ENCODE measurements around the gene DYNC1LI2.

DYNC1LI2 gene

GRCh38 chr16:66740010-66740409 is 11.4 kb downstream of the DYNC1LI2 start:
- peak; percentile 54 for DNase-seq (ENCODE audit: low spot score)

- no peak for DNase-seq (ENCODE audit: low spot score)
Observed at GRCh38 chr16:66735891-66736290, 15.5 kb downstream of the DYNC1LI2 start.

- DNase-seq (ENCODE audit: low spot score) = no peak
Observed at GRCh38 chr16:66731101-66731500, 20.3 kb downstream of the DYNC1LI2 start.

- DNase-seq (ENCODE audit: low spot score) = no peak
Observed at GRCh38 chr16:66728804-66729203, 22.6 kb downstream of the DYNC1LI2 start.

GRCh38 chr16:66728117-66728787 is 23.2 kb downstream of the DYNC1LI2 start:
- DNase-seq (ENCODE audit: low spot score) = peak; percentile 67

DNA sequence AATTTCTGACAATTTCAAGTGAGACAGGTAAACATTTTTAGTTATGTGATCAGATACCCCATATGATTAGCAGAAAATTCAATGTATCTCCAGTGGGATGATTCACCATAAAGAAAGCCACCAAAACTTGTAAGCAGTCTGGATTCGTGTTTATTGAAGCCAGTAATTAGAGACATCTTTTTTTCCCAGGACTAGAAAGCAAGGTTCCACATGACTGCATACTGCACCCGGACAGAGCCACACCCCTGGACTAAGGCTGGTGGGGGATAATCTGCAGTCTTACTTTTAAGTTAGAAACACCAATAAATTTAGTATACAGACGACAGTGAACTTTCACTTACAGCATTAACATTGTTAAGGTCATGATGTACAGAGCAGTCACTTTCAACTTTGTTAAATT is 30.6 kb downstream of the DYNC1LI2 start:
- no peak for DNase-seq (ENCODE audit: low spot score)

- DNase-seq (ENCODE audit: low spot score) = no peak
Observed at GRCh38 chr16:66719246-66719645, 32.2 kb downstream of the DYNC1LI2 start.

GRCh38 chr16:66717776-66718175 is 33.6 kb downstream of the DYNC1LI2 start:
- no peak for DNase-seq (ENCODE audit: low spot score)

DNA sequence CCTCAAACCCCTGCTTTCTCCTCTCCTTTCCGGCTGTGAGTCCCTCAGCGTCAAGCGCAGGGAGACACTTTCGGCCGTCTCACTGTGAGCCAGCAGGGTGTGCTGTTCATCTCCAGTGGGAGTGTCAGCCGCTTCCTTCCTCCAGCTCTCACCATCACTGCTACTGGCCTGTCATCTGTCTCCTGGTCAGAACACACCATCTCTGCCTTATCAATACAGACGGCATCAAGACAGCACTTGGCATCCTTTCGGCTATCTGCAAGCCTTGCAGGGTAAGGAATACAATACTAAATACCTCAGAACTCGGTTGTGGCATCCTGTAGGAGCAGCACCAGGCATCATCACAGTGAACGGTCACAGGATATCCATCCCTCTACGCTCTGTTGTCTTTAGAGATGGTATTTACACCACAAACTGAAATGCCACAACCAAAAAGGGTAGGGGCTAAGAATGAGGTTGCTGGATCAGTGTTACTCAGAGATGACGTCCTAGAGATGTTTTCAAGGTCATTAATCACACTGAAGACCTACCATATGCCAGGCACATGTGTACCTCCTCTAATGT is 34.2 kb downstream of the DYNC1LI2 start:
- no peak for DNase-seq (ENCODE audit: low spot score)

- DNase-seq (ENCODE audit: low spot score) = no peak
Observed at GRCh38 chr16:66714654-66715307, 36.6 kb downstream of the DYNC1LI2 start.

DNA sequence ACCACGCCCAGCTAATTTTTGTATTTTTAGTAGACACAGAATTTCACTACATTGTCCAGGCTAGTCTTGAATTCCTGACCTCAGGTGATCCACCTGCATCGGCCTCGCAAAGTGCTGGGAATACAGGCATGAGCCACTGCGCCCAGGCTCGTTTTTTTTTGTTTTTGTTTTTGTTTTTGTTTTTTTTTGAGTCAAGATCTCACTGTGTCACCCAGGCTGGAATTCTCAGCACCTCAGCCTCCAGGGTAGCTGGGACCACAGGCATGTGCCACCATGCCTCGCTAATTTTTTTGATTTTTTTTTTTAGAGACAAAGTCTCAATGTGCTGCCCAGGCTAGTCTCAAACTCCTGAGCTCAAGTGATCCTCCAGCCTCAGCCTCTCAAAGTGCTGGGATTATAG is 37.3 kb downstream of the DYNC1LI2 start:
- DNase-seq (ENCODE audit: low spot score) = no peak

GRCh38 chr16:66713076-66713475 is 38.3 kb downstream of the DYNC1LI2 start:
- DNase-seq (ENCODE audit: low spot score) = no peak

GRCh38 chr16:66712512-66712911 is 38.9 kb downstream of the DYNC1LI2 start:
- no peak for DNase-seq (ENCODE audit: low spot score)

DNA sequence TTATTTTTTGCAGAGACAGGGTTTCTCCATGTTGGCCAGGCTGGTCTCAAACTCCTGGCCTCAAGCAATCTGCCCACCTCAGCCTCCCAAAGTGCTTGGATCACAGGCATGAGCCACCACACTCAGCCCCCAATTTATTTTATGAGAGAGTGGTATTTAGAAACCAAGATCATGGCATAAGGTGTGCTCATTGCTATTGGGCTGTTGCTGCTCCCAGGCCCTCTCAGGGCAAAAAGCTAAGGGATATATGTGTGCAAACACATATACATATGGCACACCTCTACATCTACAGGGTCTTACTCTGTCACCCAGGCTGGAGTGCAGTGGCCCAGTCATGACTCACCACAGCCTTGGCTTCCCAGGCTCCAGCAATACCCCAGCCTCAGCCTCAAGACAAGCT is 39.8 kb downstream of the DYNC1LI2 start:
- no peak for DNase-seq (ENCODE audit: low spot score)

GRCh38 chr16:66706506-66706880 is 44.9 kb downstream of the DYNC1LI2 start:
- DNase-seq (ENCODE audit: low spot score) = no peak

DNA sequence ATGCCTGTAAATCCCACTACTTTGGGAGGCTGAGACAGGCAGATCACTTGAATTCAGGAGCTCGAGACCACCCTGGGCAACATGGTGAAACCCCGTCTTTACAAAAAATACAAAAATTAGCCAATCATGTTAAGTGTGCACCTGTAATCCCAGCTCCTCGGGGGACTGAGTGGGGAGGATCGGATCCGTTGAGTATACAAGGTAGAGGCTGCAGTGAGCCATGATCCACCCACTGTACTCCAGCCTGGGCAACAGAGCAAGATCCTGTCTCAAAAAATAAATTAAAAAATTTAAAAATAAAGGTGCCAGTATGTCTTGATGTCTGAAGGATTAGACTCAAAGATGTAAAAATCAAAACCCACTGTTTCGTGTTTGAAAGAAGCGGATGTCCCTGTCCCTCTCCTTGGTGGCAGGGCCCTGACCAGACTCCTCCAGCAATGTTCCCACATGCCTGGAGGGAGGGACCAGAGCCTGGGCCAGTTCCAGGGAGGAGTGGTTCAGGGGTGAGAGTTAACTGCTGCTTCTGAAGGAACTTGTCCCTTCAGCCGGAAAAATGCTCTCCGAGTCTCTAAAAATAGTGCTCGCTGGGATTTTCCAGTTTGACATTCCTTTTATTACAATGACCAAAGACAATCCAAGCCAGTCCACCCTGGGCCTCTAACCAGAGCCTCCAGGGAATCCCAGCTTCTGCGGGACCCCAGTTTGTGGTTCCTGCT is 45.5 kb downstream of the DYNC1LI2 start:
- DNase-seq (ENCODE audit: low spot score) = no peak

DNA sequence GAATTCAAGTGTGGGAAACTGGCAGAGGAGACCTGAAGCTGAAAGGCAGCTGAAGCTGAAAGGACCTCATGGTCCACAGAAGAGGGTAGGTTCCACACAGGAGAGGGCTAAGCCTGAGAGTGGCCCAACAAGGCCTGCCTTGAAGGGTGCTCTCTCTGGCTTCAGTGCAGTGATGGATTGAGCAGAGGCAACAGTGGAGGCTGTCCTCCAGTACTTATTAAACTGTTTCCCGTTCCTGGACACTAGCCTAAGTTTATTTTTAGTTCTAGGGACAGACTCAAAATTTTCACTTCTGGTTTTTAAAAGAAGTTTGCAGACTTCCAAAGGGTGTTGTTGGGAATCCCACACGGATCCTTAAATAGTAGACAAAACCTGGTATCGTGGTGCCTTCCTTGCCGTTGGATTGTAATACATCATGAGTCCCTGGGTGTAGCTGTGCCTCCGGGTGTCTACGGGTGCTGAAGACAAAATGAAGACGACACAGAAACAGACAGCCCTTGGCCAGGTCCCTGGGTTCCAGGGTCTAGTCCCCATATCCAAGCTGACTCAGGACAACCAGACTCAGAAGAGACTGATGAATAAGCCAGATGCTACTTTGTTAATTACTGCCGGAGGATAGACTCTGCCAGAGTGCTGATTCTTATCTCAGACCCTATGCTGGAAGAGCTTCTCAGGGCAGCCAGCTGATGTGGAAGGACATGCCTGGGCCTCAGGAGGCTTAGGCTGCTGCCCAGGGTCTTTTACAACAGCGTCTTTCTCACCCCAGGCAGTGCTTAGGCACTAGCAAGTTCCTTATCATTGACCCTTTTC is 47.8 kb downstream of the DYNC1LI2 start:
- no peak for DNase-seq (ENCODE audit: low spot score)

DNA sequence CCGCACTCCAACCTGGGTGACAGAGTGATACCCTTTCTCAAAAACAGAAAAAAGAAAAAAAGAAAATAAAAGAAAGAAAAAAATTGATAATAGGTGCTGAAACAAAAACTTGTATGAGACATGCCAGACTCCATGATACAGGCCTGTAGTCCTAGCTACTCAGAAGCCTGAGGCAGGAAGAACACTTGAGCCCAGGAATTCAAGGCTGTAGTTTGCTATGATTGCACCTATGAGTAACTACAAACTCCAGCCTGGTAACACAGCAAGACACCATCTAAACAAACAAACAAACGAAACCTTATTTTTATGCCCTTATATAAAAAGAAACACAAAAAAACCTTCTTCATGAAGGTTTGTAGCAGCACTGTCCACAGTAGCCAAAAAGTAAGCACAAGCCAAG is 49.9 kb downstream of the DYNC1LI2 start:
- no peak for DNase-seq (ENCODE audit: low spot score)

GRCh38 chr16:66701026-66701425 is 50.4 kb downstream of the DYNC1LI2 start:
- DNase-seq (ENCODE audit: low spot score) = no peak

DNA sequence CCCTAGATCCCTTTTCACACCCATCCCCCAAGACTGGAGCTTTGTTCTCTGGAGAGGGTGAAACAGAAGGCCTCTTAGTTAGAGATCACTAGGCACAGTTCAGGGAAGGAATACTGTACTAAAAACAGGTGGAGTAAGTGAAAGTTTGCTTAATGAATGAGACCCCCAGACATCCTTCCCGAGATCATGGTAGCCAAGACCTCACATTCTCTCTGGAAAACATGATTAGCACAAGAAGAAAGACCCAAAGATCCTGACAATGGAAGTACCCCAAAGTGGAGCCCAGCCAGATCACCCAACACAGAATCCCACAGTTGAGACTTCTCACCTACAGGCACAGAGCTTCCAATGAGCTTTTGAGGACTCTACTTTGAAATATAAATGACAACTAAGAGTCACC is 51.5 kb downstream of the DYNC1LI2 start:
- no peak for DNase-seq (ENCODE audit: low spot score)

DNA sequence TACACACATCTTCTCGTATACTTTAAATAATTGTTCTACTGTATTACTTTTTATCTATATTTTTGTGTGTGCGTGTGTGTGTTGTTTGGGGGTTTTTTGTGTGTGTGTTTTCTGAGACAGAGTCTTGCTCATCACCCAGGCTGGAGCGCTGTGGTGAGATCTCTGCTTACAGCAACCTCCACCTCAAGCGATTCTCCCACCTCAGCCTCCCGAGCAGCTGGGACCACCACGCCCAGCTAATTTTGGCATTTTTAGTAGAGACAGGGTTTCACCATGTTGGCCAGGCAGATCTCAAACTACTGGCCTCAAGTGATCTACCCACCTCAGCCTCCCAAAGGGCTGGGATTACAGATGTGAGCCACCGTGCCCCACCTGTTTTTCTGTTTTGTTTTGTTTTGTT is 53.4 kb downstream of the DYNC1LI2 start:
- DNase-seq (ENCODE audit: low spot score) = no peak
